Colonic mucosa (tissue), 4 donors: ENCODE results near the gene GAR1. TPM values are rescaled to one million over a fixed set of nuclear protein-coding genes. Genes with fewer than 3 reads are reported as not detected.
A peak's percentile ranks its signal among the peaks of the same experiment; 100 is the strongest.

Experiments used
- DNase-seq: peaks from one replicate; pipeline ENCODE4 v3.0.0-alpha.2; 2020
- H3K27ac ChIP-seq: fragments of 200-600 bp; one replicate; pipeline ENCODE4 v1.8.0; 2021
- H3K27me3 ChIP-seq: fragments of 200-600 bp; one replicate; pipeline ENCODE4 v1.8.0; 2021
- H3K36me3 ChIP-seq: fragments of 200-600 bp; one replicate; pipeline ENCODE4 v1.8.0; 2021
- H3K4me1 ChIP-seq: fragments of 200-600 bp; one replicate; pipeline ENCODE4 v1.8.0; 2021; ENCODE audit warnings: mild to moderate bottlenecking
- H3K4me3 ChIP-seq: fragments of 200-600 bp; one replicate; pipeline ENCODE4 v1.8.0; 2021
- H3K9ac ChIP-seq, 2 donors: one replicate each; pipeline ENCODE4 v1.7.0; 2013; ENCODE audit warnings: control low read depth in 2 of 2, low read depth in 2 of 2, low read length in 2 of 2
- H3K9me3 ChIP-seq: fragments of 200-600 bp; one replicate; pipeline ENCODE4 v1.8.0; 2021
- intact Hi-C: fragments of 100-400 bp; cut with DNase I; formaldehyde crosslinking; loops from one replicate; pipeline ENCODE4 v1.14.1; 2022
- total RNA-seq, 2 donors: library from RNA; stranded (reverse); fragmentation: NEBNext Ultra II Directional in 1 of 2; extraction: Animal tissue kit (Norgen Biotek cat#: 25700) in 1 of 2; gene quantifications; one replicate each; pipeline ENCODE4 v1.2.1, GENCODE V29; 2021
- TF ChIP-seq, protein P1 (sequence below): fragments of 200-600 bp; IDR thresholded peaks from one replicate; pipeline ENCODE4 v1.8.0; 2022; ENCODE audit warnings: antibody characterized with exemption, mild to moderate bottlenecking
- donor health status: healthy.
- donor health status: DM: no; HTN: no; CAD: no.
- donor health status: DM: no; HTN: no; CAD: no.

The GAR1 gene
- total RNA-seq, 2 donors from 2014 or later, result 16.8 to 21.0 TPM

DNA sequence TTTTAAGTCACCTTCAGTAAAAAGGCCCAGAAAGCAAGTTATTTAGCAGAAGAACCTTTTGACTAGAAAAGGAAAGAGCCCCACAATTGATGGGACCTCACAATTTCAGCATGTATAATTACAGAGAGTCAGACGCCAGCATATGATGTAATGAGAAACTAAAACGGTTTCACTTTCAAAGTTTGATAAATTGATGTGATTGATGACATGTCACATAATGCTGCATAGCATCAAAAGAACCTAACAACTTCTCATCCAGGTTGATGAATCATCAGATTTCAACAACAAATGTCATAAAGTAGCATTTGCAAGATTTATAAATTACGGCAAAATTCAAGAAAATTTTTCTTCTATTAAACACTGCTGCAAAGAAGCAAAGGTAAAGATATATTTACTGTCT is 3.9 kb upstream of the GAR1 start:
- Histone ChIP-seq H3K36me3 (no peaks in the 10 kb centered on the region), H3K27ac (no peak overlapping the region), H3K4me3 (no peak overlapping the region), H3K9me3 (no peaks in the 10 kb centered on the region), H3K27me3 (no peaks in the 10 kb centered on the region), H3K4me1 (peaks cover 3% of the 10 kb centered on the region), H3K9ac (no peak overlapping the region)
- intact Hi-C loops, result loop anchor here (10.0 kb wide), 1 partner anchor 247 kb away; the partner anchor contains the start of gene MCUB
- TF ChIP-seq, protein P1, sequence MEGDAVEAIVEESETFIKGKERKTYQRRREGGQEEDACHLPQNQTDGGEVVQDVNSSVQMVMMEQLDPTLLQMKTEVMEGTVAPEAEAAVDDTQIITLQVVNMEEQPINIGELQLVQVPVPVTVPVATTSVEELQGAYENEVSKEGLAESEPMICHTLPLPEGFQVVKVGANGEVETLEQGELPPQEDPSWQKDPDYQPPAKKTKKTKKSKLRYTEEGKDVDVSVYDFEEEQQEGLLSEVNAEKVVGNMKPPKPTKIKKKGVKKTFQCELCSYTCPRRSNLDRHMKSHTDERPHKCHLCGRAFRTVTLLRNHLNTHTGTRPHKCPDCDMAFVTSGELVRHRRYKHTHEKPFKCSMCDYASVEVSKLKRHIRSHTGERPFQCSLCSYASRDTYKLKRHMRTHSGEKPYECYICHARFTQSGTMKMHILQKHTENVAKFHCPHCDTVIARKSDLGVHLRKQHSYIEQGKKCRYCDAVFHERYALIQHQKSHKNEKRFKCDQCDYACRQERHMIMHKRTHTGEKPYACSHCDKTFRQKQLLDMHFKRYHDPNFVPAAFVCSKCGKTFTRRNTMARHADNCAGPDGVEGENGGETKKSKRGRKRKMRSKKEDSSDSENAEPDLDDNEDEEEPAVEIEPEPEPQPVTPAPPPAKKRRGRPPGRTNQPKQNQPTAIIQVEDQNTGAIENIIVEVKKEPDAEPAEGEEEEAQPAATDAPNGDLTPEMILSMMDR, result no peak
- DNase-seq, result no peak

DNA sequence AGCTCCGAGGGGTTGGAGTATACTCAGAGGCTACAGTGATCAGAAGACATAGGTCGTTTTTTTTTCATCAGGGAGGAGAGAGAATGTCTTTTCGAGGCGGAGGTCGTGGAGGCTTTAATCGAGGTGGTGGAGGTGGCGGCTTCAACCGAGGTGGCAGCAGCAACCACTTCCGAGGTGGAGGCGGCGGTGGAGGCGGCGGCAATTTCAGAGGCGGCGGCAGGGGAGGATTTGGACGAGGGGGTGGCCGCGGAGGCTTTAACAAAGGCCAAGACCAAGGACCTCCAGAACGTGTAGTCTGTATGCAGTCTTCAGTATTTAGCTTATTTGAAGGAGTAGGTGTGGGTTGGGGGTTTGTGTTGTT is 500 bp downstream of the GAR1 start:
- Histone ChIP-seq H3K27me3 (no peaks in the 10 kb centered on the region), H3K36me3 (no peaks in the 10 kb centered on the region), H3K4me1 (peaks cover 8% of the 10 kb centered on the region), H3K4me3 (peak overlapping the region; percentile 65), H3K27ac (peak overlapping the region; percentile 78), H3K9ac (peak overlapping the region; percentile 76 to 80), H3K9me3 (no peaks in the 10 kb centered on the region)
- intact Hi-C loops, result loop anchor here (5.0 to 10.0 kb wide), 2 partner anchors 251 to 384 kb away; partner anchors contain the start of genes MCUB and SEC24B
- TF ChIP-seq, protein P1, result no peak
- DNase-seq, result peak; percentile 29

DNA sequence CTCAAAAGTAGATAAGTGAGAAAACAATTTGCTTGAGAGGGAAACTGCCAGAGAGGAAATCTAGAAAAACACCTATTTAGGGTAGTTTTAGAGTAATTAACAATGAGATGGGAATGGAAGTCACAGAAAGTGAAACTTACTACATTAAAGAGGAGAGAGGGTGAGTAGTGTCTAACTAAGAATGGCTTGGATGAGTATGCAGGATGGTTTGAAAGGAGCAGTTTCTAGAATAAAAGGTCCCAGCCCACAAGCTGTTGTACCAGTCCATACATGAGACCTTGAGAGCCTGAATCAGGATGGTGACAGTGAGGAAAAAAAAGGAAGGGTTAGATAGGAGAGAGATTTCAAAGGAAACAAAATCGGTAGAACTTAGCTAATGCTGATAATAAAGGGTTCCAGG is 1.3 kb downstream of the GAR1 start:
- Histone ChIP-seq H3K27ac (no peak overlapping the region), H3K9me3 (no peaks in the 10 kb centered on the region), H3K4me3 (peak overlapping the region; percentile 65), H3K36me3 (no peaks in the 10 kb centered on the region), H3K27me3 (no peaks in the 10 kb centered on the region), H3K9ac (peak overlapping the region in 1 of 2 donors; percentile 9), H3K4me1 (peaks cover 8% of the 10 kb centered on the region)
- no peak for DNase-seq
- TF ChIP-seq, protein P1, result no peak
- intact Hi-C loops, result loop anchor here (5.0 to 10.0 kb wide), 2 partner anchors 252 to 385 kb away; partner anchors contain the start of genes MCUB and SEC24B

DNA sequence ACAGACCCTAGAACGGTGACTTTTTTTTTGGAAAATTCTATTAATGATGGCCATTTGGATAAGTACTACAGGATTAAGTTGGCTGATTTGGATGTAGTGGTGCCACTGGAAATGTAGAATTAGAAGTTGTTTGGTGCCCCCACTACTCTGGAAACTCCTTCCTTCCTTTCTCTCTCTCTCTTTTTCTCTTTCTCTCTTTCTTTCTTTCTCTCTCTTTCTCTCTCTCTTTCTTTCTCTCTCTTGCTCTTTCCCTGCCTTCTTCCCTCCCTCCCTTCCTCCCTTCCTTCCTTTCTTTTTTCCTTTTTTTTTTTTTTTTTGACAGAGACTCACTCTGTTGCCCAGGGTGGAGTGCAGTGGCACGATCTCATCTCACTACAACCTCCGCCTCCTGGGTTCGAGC is 2.7 kb downstream of the GAR1 start:
- intact Hi-C loops, result loop anchor here (5.0 to 10.0 kb wide), 2 partner anchors 253 to 386 kb away; partner anchors contain the start of genes MCUB and SEC24B
- no peak for DNase-seq
- H3K9ac ChIP-seq, result no peak overlapping the region
- no peak overlapping the region for H3K4me3 ChIP-seq
- TF ChIP-seq, protein P1, result no peak
- peaks cover 8% of the 10 kb centered on the region for H3K4me1 ChIP-seq
- no peaks in the 10 kb centered on the region for H3K36me3 ChIP-seq
- no peaks in the 10 kb centered on the region for H3K9me3 ChIP-seq
- no peak overlapping the region for H3K27ac ChIP-seq
- H3K27me3 ChIP-seq, result no peaks in the 10 kb centered on the region

DNA sequence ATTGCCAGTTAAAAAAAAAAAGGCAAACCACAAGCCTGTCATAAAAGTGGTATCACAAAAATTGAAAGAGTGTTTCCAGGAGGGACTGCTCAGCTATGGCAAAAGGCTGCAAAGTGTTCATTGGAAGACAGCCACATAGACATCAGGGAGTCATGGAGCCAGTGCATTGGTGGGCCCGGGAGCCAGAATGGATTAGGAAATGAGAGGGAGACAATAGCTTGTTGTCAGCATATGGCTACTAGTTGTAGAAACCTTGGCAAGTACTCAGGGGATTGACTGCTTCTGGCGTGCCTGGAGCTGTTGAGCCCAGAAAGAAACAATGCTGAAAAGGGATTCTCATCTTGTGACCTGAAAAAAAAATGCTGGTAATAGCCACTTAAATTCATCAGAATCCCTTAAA is 5.0 kb downstream of the GAR1 start:
- intact Hi-C loops, result loop anchor here (10.0 kb wide), 1 partner anchor 154 kb away; no protein-coding TSS in a partner anchor
- Histone ChIP-seq H3K9me3 (no peaks in the 10 kb centered on the region), H3K4me1 (peaks cover 8% of the 10 kb centered on the region), H3K27ac (no peak overlapping the region), H3K9ac (no peak overlapping the region), H3K36me3 (peaks cover 5% of the 10 kb centered on the region), H3K4me3 (no peak overlapping the region), H3K27me3 (no peaks in the 10 kb centered on the region)
- no peak for DNase-seq
- TF ChIP-seq, protein P1, result no peak
